ENCODE results near the gene TAB3. TPM values are rescaled to one million over a fixed set of nuclear protein-coding genes. Genes with fewer than 3 reads are reported as not detected.
"Not testable (repeated sequence)": the region's sequence is repeated elsewhere in the genome, so short reads cannot be mapped to it uniquely, and the experiment has no call there.

TAB3 gene
- total RNA-seq, 3 donors from 2014 or later (not counting 1 experiment from before 2014, with no cell fraction given), result 20.4 to 26.1 (median 21.3) TPM

- intact Hi-C loops (cut with micrococcal nuclease), result no loop called here
- Mint-ChIP-seq H3K9me3 (no peaks in the 10 kb centered on the region), H3K27me3 (ENCODE audit: low read depth in 2 of 2) (no peaks in the 10 kb centered on the region), H3K36me3 (no peaks in the 10 kb centered on the region), H3K4me1 (no peaks in the 10 kb centered on the region), H3K4me3 (no peak overlapping the region), H3K27ac (no peak overlapping the region)
- H3K27ac ChIP-seq (ENCODE audit: low read length), result no peak overlapping the region
- 96% methylated on average over 2 of the region's 2 CpGs for WGBS (ENCODE audit: insufficient coverage)
- ATAC-seq (no peak), DNase-seq (no peak)
- H3K4me1 ChIP-seq (ENCODE audit: control insufficient read depth, insufficient read depth, low read length), result no peaks in the 10 kb centered on the region
- no peaks in the 10 kb centered on the region for H3K9me3 ChIP-seq (ENCODE audit: control insufficient read depth, insufficient read depth, low read length)
- no peaks in the 10 kb centered on the region for H3K36me3 ChIP-seq (ENCODE audit: control insufficient read depth, insufficient read depth, low read length)
- no peaks in the 10 kb centered on the region for H3K27me3 ChIP-seq (ENCODE audit: control insufficient read depth, insufficient read depth, low read length)
- H3K4me3 ChIP-seq (ENCODE audit: low read length), result no peak overlapping the region
- TF ChIP-seq, protein P1, sequence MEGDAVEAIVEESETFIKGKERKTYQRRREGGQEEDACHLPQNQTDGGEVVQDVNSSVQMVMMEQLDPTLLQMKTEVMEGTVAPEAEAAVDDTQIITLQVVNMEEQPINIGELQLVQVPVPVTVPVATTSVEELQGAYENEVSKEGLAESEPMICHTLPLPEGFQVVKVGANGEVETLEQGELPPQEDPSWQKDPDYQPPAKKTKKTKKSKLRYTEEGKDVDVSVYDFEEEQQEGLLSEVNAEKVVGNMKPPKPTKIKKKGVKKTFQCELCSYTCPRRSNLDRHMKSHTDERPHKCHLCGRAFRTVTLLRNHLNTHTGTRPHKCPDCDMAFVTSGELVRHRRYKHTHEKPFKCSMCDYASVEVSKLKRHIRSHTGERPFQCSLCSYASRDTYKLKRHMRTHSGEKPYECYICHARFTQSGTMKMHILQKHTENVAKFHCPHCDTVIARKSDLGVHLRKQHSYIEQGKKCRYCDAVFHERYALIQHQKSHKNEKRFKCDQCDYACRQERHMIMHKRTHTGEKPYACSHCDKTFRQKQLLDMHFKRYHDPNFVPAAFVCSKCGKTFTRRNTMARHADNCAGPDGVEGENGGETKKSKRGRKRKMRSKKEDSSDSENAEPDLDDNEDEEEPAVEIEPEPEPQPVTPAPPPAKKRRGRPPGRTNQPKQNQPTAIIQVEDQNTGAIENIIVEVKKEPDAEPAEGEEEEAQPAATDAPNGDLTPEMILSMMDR (IDR thresholded peaks at IDR 0.05), result no peak
Measured at GRCh38 chrX:30804462-30804861, 84.6 kb downstream of the TAB3 start.

DNA sequence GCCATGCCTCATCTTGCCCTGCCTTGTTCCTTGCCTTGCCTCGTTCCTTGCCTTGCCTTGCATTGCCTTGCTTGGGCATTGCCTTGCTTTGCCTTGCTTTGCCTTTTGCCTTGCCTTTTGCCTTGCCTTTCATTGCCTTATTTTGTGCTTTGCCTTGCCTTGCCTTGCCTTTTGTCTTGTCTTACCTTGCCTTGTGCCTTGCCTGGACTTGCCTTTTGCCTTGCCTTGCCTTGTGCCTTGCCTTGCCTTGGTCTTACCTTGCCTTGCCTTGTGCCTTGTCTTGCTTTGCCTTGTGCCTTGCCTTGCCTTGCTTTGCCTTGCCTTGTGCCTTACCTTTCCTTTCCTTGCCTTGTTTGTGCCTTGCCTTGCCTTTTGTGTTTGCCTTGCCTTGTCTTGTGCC lies 88.2 kb downstream of the TAB3 start:
- H3K27me3 Mint-ChIP-seq (ENCODE audit: low read depth in 2 of 2), result no peaks in the 10 kb centered on the region
- H3K4me3 Mint-ChIP-seq, result no peak overlapping the region
- no peaks in the 10 kb centered on the region for H3K4me1 Mint-ChIP-seq
- Histone ChIP-seq H3K36me3 (ENCODE audit: control insufficient read depth, insufficient read depth, low read length) (no peaks in the 10 kb centered on the region), H3K27ac (ENCODE audit: low read length) (no peak overlapping the region), H3K9me3 (ENCODE audit: control insufficient read depth, insufficient read depth, low read length) (no peaks in the 10 kb centered on the region), H3K4me1 (ENCODE audit: control insufficient read depth, insufficient read depth, low read length) (no peaks in the 10 kb centered on the region), H3K4me3 (ENCODE audit: low read length) (no peak overlapping the region), H3K27me3 (ENCODE audit: control insufficient read depth, insufficient read depth, low read length) (no peaks in the 10 kb centered on the region)
- intact Hi-C loops (cut with micrococcal nuclease), result no loop called here
- DNase-seq, result no peak
- 83% methylated on average over 1 of the region's 1 CpG for WGBS (ENCODE audit: insufficient coverage)
- H3K27ac Mint-ChIP-seq, result no peak overlapping the region
- peaks cover 0 to under 1% of the 10 kb centered on the region in 2 donors for H3K9me3 Mint-ChIP-seq
- no peaks in the 10 kb centered on the region for H3K36me3 Mint-ChIP-seq
- TF ChIP-seq, protein P1 (IDR thresholded peaks at IDR 0.05), result no peak
- no peak for ATAC-seq

DNA sequence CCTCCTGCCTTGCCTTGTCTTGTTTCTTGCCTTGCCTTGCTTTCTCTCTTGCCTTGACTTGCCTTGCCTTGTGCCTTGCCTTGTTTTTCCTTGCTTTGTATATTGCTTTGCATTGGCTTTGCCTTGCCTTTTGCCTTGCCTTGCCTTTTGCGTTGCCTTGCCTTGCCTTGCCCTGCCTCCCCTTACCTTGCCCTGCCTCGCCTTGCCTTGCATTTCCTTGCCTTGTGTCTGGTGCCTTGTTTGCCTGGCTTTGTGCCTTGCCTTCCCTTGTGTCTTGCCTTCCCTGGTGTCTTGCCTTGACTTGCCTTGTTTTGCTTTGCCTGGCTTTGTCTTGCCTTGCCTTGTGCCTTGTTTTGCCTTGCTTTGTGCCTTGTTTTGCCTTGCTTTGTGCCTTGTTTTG lies 89.7 kb downstream of the TAB3 start:
- no peaks in the 10 kb centered on the region for H3K27me3 ChIP-seq (ENCODE audit: control insufficient read depth, insufficient read depth, low read length)
- Mint-ChIP-seq H3K27me3 (ENCODE audit: low read depth in 2 of 2) (no peaks in the 10 kb centered on the region), H3K36me3 (no peaks in the 10 kb centered on the region), H3K4me3 (no peak overlapping the region), H3K4me1 (no peaks in the 10 kb centered on the region), H3K27ac (no peak overlapping the region), H3K9me3 (peaks cover 0 to 15% of the 10 kb centered on the region in 2 donors)
- WGBS (ENCODE audit: insufficient coverage), result 81% methylated on average over 2 of the region's 2 CpGs
- H3K4me3 ChIP-seq (ENCODE audit: low read length), result no peak overlapping the region
- no peaks in the 10 kb centered on the region for H3K4me1 ChIP-seq (ENCODE audit: control insufficient read depth, insufficient read depth, low read length)
- no peaks in the 10 kb centered on the region for H3K9me3 ChIP-seq (ENCODE audit: control insufficient read depth, insufficient read depth, low read length)
- ATAC-seq (no peak), DNase-seq (no peak)
- no peak overlapping the region for H3K27ac ChIP-seq (ENCODE audit: low read length)
- intact Hi-C loops (cut with micrococcal nuclease), result no loop called here
- TF ChIP-seq, protein P1 (IDR thresholded peaks at IDR 0.05), result no peak
- H3K36me3 ChIP-seq (ENCODE audit: control insufficient read depth, insufficient read depth, low read length), result no peaks in the 10 kb centered on the region

GRCh38 chrX:30798810-30799209 lies 90.2 kb downstream of the TAB3 start:
- TF ChIP-seq, protein P1 (IDR thresholded peaks at IDR 0.05), result no peak
- WGBS (ENCODE audit: insufficient coverage), result 100% methylated on average over 3 of the region's 3 CpGs
- no peak overlapping the region for H3K27ac Mint-ChIP-seq
- Histone ChIP-seq H3K36me3 (ENCODE audit: control insufficient read depth, insufficient read depth, low read length) (no peaks in the 10 kb centered on the region), H3K4me3 (ENCODE audit: low read length) (no peak overlapping the region), H3K4me1 (ENCODE audit: control insufficient read depth, insufficient read depth, low read length) (no peaks in the 10 kb centered on the region), H3K27me3 (ENCODE audit: control insufficient read depth, insufficient read depth, low read length) (no peaks in the 10 kb centered on the region), H3K9me3 (ENCODE audit: control insufficient read depth, insufficient read depth, low read length) (no peaks in the 10 kb centered on the region), H3K27ac (ENCODE audit: low read length) (no peak overlapping the region)
- DNase-seq (no peak), ATAC-seq (no peak)
- intact Hi-C loops (cut with micrococcal nuclease), result no loop called here
- no peaks in the 10 kb centered on the region for H3K27me3 Mint-ChIP-seq (ENCODE audit: low read depth in 2 of 2)
- H3K4me1 Mint-ChIP-seq, result no peaks in the 10 kb centered on the region
- H3K36me3 Mint-ChIP-seq, result no peaks in the 10 kb centered on the region
- H3K9me3 Mint-ChIP-seq, result peaks cover 1 to 18% of the 10 kb centered on the region in 2 donors
- no peak overlapping the region for H3K4me3 Mint-ChIP-seq

- H3K27me3 ChIP-seq (ENCODE audit: control insufficient read depth, insufficient read depth, low read length); H3K27ac ChIP-seq (ENCODE audit: low read length); H3K4me1 ChIP-seq (ENCODE audit: control insufficient read depth, insufficient read depth, low read length); DNase-seq; intact Hi-C loops (cut with micrococcal nuclease); H3K27ac Mint-ChIP-seq; H3K4me3 ChIP-seq (ENCODE audit: low read length); H3K4me3 Mint-ChIP-seq; H3K36me3 Mint-ChIP-seq; H3K9me3 ChIP-seq (ENCODE audit: control insufficient read depth, insufficient read depth, low read length); H3K36me3 ChIP-seq (ENCODE audit: control insufficient read depth, insufficient read depth, low read length); H3K27me3 Mint-ChIP-seq (ENCODE audit: low read depth in 2 of 2); ATAC-seq; H3K4me1 Mint-ChIP-seq: not testable (repeated sequence)
- WGBS (ENCODE audit: insufficient coverage), result 86% methylated on average over 1 of the region's 1 CpG
- H3K9me3 Mint-ChIP-seq, result peaks cover 2 to 23% of the 10 kb centered on the region in 2 donors
Measured at GRCh38 chrX:30797301-30797700, 91.8 kb downstream of the TAB3 start.
